Medulla oblongata (tissue), 1 donor: ENCODE data around the gene FOXO6.

Experiments used
- DNase-seq: peaks from one replicate; pipeline ENCODE4 v3.0.0-alpha.2; 2015; ENCODE audit errors: extremely low spot score

Gene FOXO6

DNA sequence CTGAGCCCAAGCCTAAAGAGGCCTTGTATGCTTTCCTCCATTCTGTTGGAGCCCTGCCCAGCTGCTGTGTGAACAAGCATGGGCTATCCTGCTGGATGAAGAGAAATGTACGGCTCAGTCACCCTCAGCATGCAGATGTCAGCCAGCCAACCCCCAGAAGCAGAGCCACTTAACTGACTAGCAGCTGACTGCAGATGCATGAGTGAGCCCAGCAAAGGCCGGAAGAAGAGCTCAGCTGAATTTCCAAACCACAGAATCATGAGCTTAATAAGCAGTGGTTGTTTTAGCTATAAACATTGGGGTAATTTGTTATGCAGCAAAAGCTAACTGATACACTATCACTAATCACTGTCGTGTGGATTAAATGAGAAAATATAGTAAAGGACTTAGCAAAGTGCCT, 39.0 kb downstream of the FOXO6 start:
- no peak for DNase-seq

DNA sequence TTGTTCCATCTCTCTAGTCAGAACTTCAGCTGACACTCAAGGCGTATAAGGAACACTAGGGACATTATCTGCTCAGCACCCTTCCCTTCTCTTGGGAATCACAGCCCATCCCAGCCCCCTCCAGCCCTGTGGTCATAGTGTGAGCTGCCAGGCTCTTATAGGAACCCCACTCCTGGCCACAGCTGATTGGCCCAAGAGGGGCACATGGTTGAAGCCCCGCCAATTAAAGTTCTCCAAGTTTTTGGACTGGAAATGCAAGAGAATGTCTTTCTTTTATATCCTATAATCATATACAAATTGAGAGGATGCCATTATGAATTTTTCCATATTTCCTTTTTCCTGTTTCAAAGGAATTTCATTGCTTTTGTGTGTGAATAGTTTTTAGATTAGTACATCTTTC, 40.7 kb downstream of the FOXO6 start:
- DNase-seq: no peak

DNA sequence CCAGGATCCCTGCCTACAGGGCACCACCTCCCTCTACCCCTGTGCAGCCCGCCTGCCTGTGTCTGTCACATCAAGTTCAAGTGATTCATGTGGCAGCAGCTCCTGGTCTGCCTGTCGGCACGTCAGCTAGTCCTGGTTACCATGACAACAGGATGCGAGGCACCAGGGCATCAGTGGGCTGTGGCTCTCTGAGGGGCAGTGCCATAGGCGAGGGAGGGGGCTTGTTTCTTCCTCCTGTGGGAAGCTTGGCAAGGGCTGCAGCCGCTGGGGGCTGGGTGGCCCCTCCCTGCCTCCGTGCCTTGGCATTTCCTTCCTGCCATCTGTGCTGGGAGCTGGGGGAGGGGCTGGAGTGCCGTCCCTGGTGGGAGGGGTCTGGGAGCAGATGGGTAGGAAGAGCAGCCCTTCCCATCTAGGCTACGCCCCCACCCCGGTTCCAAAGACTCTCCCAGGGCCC, 43.1 kb downstream of the FOXO6 start:
- DNase-seq: no peak

DNA sequence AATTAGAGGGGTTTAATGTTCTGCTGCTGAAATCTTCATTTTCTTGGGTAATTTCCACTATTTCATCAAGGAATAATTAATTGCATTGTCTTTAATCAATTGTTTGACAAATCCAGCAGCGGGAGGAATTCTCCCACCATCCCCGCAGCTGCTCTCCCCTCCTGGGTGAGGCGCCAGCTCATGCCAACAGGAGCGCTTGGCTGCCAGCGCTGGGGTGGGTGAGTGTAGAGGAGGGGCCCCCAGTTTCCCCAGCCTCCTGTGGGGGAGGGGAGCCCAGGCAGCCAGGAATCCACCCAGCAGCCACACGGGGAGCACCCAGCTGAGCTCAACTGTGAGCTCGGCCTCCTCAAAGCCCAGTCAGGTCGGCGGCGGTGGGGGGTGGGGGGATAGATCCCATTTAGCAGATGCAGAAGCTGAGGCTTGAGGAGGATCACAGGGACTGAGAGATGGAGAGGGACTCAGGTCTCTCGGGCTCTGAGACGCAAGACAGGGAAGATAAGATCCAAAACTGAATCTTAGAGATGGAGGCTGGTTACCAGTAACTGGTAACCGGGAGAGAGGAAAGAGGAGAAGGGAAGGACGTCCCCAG, 46.5 kb downstream of the FOXO6 start:
- DNase-seq: no peak

DNA sequence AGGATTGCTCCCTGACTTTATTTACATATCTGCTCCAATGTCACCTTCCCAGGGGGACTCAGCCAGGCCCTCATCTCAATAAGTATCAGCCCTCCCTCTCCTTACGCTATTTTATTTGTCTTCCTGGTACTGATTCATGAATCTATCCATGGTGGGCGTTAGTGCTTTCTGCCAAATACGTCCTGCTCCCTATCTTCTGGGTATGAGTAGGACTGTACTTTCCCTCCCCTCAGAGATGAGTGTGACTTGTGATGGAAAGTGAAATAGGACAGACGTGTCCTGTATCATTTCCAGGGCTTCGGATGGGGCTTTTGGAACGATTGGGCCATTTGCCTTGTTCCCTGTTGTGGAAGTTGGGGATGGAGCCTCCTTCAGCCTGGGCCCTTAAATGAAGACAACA, 47.5 kb downstream of the FOXO6 start:
- DNase-seq: no peak

DNA sequence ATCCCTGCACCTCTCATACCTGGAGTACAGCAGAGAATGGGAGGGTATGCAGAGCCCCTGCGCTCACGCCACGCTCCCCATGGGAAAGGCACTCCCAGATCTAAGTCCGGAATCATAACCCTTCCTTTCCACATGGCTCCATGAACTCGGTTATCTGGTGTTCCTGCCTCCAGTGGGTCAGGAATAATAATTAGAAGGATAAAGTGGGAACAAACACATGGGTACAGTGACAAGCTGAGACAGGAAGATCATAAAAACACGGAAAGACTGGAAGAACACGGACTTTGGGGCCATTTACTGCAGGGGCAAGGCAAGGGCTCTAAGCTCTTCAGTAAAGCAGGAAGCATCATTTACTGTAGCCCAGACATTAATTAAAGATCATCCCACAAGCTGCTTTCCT, 48.6 kb downstream of the FOXO6 start:
- no peak for DNase-seq

DNA sequence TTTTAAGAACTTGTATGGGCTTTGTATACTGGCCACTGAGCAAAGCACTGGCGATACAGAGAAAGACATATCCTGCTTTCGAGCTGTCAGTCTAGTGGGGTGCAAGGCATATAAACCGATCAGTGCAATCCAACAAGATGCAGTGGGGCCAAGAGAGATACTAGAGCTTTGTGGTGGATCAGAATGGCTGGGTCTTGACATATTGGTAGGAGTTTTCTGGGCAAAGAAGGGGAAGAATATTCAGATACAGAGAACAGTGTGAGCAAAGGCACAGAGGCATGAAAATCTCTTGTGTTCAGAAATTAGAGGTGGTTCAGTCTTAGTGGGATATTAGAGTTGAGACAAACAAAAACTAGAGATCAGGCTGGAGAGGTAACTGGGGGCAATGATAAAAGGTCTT, 49.2 kb downstream of the FOXO6 start:
- no peak for DNase-seq

DNA sequence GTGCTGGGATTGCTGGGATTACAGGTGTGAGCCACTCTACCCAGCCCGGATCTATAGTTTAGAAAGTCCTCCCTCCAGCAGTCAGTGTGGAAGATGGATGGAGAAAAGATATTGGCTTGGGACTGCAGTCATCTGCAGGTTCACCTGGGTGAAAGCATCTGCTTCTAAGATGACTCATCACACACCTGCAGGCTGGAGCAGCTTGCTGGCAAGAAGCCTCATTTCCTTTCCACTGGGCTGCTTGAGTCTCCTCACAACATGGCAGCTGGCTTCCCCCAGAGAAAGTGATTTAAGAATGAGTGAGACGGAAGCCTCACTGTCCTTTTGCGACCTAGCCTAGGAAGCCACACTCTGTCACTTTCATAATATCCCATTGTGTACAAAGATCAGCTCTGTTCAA, 50.0 kb downstream of the FOXO6 start:
- no peak for DNase-seq

DNA sequence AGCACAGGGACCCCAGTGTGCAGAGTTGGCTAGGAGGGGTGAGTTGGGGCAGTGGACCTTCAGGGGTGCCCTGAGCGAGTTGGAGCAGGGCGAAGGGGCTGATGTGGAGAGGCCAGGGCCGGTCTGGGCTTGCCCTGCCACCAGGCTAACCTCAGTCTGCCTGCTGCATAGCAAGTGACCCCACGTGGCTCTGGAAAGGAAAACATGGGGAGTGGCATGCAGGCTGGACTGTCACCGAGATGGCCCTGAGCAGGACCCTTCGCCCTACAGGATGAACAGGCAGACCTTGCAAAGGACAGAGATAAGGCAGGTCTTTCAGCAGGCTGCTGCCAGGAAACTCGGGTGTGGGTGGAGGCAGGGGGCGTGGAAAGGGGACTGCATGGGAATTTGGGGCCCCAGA, 51.5 kb downstream of the FOXO6 start:
- DNase-seq: no peak

DNA sequence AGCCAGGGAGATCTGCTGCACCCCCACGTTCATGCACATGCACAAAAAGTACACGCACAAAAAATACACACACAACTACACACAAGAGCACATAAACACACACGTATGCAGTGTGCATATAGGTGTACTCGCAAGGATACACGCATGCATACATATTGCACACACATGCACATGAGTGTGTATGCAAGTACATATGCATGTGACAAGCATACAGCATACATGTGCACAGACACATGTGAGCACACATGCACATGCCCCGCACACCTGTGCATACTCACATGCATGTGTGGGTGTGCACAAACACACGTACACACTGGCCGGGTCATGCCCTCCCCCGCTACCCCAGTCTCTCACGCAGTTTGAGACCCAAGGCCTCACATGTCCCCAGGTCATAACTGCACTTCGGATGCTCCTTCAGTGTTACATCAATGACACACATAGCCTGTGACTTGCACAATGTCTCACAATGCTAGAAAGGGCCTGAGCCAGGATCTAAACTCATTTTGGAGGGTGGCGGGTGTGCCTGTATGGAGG, 52.6 kb downstream of the FOXO6 start:
- DNase-seq: no peak

DNA sequence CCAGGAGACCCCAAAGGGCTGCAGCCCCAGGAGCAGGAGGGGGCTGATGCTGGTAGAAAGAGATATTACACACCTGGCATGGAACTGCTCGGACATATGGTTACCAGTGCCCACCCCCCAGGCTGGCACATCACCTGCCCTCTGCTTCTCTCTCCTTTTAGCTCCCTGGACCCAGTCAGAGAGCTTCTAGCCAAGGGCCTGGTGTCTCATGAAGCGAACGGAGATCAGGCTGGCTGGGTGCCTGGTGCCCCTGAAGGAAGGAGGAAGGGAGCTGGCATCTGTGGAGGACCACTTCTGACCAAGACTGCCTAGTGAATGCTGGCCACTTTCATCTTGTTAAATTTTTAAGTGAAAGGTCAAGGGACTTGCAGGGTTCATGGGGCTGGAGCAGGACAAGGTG, 53.1 kb downstream of the FOXO6 start:
- peak; percentile 29 for DNase-seq

DNA sequence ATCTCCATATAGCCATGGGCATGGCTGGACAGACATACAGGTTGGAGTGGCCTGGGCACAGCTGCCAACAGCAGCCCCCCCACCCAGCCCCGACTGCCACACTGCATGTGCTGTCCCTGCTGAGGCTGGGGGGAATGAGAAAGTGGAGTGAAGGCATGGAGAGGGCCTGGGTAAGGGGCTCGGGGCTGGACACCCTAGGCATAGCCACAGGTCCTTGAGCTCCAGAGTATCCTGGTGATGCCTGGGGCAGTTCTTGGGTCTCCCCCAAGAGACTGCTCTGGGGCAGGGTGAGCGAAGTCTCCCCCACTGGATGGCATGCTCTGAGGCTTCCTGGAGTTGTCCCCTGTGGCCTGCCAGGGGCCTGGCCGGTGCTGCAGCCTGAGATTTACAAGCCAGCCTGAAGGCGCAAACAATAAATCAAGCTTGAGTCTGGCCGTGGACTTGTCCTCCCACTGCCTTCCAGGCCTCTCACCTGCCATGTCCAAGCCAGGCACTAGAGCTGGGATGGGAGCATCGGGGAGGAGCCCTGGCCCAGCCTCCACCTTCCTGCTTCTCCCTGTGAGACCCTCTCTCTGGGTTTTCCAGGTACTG, 53.6 kb downstream of the FOXO6 start:
- DNase-seq: no peak

DNA sequence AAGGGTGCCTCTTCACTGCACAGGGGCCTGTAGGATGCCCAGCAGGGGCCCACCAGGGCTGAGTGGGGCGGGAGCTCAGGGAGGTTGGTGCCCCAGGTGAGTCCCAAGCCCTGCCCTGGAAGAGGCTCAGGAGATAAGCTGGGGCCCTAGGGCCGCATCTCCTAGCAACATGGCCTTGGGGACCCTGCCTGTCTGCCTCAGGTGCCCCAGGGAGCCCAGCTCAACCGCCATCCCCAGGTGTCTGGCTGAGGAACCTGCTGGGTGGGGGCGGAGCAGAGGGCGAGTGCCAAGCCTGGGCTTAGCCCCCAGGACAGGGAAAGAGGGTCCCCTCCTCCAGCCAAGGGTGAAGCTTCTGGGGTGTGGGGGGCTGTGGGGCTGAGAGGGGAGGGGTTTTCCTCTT, 54.8 kb downstream of the FOXO6 start:
- DNase-seq: no peak

DNA sequence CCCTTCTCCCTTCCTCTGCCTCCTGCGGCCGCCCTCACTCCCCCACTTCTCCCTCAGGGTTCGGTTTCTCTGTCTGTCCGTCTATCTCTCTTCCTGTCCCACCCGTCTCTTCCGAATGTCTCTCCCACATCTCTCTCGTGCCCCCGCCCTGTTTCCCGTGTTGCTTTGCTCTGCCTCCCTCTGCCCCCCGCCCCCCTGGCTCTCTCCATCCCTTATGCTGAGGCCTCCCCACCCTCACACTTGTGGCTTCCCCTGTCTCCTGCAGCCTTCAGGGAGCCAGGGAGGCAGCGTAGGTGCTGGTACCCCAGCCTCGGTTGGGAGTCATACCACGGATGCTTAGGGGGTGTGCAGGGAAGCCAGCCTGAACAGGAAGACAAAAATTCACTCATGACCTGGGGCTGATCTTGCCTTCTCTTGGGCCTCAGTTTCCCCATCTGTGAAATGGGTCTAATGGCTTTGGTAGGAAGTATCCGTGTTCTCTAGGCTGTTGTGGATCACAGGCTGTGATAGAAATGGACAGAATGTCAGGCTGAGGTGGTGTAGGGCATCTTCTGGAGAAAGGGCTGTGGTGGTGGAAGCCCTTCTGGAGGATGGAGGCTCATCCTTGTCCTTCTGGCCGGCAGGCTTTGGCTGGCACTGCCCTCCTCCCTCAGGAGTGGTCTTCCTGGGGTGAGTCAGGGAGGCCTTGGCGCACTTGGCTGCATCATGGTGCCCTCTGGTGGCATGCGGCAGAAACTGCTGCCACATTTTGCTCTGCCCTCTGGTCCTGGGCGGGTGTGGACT, 55.5 kb downstream of the FOXO6 start:
- peak; percentile 73 for DNase-seq

DNA sequence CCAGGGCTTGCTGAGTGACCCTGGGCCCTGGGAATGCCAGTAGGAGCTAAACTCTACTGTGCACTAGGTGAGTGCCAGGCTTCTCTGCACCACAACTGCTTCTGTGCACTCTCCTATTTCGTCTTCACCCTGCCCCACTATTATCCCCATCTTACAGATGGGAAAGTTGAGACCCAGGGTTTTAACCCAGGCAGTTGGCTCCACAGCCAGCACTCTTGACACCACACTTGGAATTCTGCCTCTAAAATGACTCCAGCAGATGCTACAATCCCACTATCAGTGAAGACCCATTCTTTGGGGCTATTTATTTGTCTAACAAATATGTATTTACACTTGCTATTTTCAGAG, 56.1 kb downstream of the FOXO6 start:
- DNase-seq: no peak

DNA sequence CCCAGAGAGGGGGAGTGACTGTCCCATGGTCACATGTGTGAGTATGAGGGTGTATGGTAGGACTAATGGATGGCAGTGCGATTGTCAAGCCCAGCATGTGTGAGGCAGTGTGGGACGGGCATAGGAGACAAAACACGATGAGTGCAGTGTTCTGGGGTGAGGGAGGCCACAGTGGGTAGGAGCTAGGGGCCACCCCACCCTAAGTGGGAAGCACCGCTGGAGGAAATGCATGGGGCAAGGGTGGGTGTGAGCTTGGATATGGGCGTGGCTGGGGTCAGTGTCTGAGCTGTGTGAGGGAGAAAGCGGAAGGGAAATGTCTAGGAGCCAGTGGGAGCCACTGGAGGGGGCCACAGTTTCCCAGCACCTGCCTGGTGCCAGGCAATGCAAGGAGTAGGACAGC, 56.5 kb downstream of the FOXO6 start:
- no peak for DNase-seq

DNA sequence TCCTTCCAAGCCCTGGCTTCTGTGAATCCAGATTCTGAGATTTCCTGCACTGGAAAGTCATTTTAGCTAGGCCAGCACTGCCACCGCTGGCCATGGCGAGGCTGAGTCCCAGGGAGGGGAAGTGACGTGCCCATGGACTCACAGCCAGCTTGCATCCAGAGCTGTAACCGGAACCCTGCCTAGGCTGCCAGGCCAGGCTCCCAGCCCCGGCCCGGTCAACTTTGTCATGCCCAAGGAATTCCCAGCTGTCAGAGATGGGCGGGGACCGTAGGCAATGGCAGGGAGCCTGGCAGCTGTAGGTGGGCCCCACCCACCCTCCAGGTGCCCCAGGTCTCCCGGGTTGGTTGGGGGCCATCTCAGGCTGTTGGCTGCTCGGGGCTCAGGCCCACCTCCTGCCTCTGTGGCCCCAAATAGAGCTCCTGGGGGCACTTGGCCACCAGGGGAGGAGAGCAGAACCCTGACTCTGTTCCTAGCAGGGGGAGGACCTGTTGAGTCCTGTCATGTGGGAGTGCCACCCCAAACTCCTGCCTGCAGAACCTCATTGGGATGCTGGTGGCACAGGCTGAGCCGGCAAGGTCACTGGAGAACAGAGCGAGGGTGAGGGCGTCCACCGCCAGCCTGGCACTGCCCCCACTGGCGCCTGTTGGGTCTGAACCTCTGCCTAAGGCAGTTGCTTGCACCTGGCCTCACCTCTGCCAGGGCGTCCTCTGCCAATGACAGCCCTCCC, 57.8 kb downstream of the FOXO6 start:
- no peak for DNase-seq

DNA sequence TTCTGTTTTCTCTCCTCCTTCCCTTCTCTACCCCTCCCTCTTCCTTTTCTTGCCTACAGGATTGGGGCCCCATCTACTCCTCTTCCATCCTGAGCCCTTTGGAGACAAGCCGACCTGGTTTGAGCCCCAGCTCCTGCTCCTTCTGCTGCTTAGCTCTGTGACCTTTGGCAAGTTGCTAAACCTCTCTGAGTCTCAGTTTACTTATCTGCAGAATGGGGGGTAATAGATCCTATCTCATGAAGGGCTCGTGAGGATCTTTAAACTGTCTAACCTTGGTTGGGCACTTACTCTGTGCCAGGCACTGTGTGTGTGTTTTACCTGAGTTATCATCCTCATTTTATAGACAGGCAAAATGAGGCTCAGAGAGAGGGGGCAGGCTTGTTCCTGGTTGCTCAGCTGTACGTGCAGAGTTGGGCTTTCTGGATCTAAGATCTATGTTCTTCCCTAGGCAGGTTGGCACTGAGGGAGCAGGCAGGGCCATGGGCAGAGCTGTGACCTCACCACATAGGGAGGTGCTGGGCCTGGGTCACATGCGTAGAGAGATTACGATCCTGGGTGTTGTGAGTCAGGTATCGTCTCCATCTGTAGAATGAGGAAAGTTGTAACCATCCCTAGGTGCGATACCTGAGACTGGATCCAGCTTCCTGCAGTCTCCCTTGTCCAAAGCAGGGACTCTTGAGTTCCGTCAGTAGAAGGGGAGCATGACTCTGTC, 58.5 kb downstream of the FOXO6 start:
- no peak for DNase-seq

DNA sequence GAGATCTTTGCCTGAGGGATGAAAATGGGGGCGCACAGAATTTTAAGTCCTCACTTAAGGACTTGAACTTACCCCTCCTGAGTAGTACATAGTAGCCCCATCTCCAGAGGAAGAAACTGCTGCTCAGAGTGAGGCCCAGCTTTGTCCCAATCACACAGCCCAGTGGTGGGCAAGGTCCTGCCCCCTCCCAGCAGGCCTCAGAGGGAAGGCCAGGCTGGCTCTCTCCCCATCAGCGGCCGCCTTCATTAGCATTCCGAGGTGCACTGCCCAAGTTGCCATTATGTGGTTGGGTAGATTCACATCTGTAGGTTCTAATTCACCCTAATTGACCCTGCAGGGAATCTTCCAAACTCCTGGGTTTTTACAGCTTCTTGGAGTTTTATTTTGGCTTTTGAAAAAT, 59.1 kb downstream of the FOXO6 start:
- no peak for DNase-seq

DNA sequence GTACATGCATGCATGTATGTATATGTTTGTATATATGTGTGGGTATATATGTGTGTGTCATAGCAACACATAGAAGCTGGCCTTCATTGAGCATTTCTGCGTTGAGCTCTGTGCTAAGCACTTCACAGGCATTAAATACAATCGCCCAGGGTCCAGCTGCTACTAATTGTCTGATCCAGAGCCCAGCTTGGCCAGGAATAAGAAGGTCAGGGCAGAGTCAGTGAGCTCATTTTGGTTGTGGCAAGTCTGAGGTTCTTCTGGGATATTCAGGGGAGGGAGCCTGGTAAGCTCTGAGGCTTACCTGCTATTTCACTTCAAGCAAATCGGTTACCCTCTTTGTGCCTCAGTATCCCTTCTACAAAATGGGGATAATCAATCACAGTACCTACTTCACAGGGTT, 59.6 kb downstream of the FOXO6 start:
- no peak for DNase-seq

DNA sequence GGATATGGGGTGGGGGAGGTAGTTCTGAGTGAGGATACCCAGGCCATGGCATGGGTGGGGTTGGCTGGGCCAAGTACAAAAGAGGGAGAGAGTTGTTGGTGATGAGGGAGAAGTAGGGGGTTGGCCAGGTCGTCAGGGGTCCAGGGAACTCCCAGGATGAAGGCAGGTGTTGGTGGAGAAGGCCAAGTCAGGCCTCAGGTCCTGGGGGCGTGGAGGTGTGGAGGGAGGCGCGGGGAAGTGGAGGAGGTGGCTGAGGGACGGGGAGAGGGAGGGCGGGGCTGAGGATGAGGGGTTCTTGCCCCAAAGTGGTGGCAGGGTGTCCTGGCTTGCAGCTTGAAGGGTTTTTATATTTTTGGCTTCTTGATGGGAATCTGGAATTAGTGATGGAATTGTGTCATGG, 61.1 kb downstream of the FOXO6 start:
- no peak for DNase-seq
